OCI-LY7 (cell line): ENCODE data around the gene MAST2. TPM values are rescaled to one million over a fixed set of nuclear protein-coding genes. Genes with fewer than 3 reads are reported as not detected.

Source experiments
- BruUV-seq: library from RNA; stranded (reverse); fragments of 400-500 nt; replicated peaks from 2 replicates; lab custom pipeline; 2021; lab: Mats Ljungman, UMichigan
- CTCF ChIA-PET: fragments of 300-600 bp; sonication (Branson Sonifier 250); formaldehyde crosslinking; loops from one replicate; lab custom pipeline; 2022; ENCODE audit warnings: antibody characterized with exemption; ENCODE audit not compliant: unreplicated experiment; lab: Charles Lee
- POLR2A ChIA-PET: fragments of 300-600 bp; sonication (Branson Sonifier 250); formaldehyde crosslinking; loops from one replicate; lab custom pipeline; 2022; ENCODE audit warnings: antibody characterized with exemption; lab: Charles Lee
- DNase-seq: peaks from one replicate; pipeline ENCODE4 v3.0.0-alpha.2; 2015; ENCODE audit warnings: low spot score
- H2AFZ ChIP-seq: fragments of 200-600 bp; sonication (generic), shearing (Covaris generic); 2 replicates; pipeline ENCODE4 v1.6.1; 2014; ENCODE audit warnings: mild to moderate bottlenecking, antibody characterized with exemption, low read length, moderate library complexity
- H3K27ac ChIP-seq: fragments of 200-600 bp; sonication (generic); 2 replicates; pipeline ENCODE4 v1.5.1; 2014; ENCODE audit warnings: mixed run types, low read depth, mild to moderate bottlenecking, moderate library complexity, low read length, inconsistent platforms; ENCODE audit not compliant: poor library complexity, severe bottlenecking
- H3K36me3 ChIP-seq: fragments of 200-600 bp; sonication (generic); 2 replicates; pipeline ENCODE4 v1.6.1; 2014; ENCODE audit warnings: mild to moderate bottlenecking, antibody characterized with exemption, low read length, moderate library complexity, mixed read lengths; ENCODE audit not compliant: insufficient read depth
- H3K4me1 ChIP-seq: fragments of 200-600 bp; sonication (generic); 2 replicates; pipeline ENCODE4 v1.5.1; 2014; ENCODE audit warnings: mild to moderate bottlenecking, low read length; ENCODE audit not compliant: insufficient read depth, poor library complexity, severe bottlenecking
- H3K4me2 ChIP-seq: fragments of 200-600 bp; sonication (generic); 2 replicates; pipeline ENCODE4 v1.6.1; 2014; ENCODE audit warnings: mild to moderate bottlenecking, low read length
- H3K4me3 ChIP-seq: fragments of 200-600 bp; sonication (generic); 2 replicates; pipeline ENCODE4 v1.5.1; 2014; ENCODE audit warnings: mild to moderate bottlenecking, low read depth, low read length; ENCODE audit not compliant: poor library complexity, severe bottlenecking
- H3K79me2 ChIP-seq: fragments of 200-600 bp; sonication (generic); 2 replicates; pipeline ENCODE4 v1.6.1; 2016; ENCODE audit warnings: low read depth, mild to moderate bottlenecking, low read length, moderate library complexity, mixed read lengths; ENCODE audit not compliant: insufficient read depth
- H3K9me2 ChIP-seq: fragments of 200-600 bp; sonication (generic); 2 replicates; pipeline ENCODE4 v1.6.1; 2016; ENCODE audit warnings: mild to moderate bottlenecking, low read length, mixed read lengths; ENCODE audit not compliant: insufficient read depth
- H3K9me3 ChIP-seq: fragments of 200-600 bp; sonication (generic); 2 replicates; pipeline ENCODE4 v1.6.1; 2014; ENCODE audit warnings: mild to moderate bottlenecking, mixed run types, low read length, mixed read lengths
- H4K20me1 ChIP-seq: fragments of 200-600 bp; sonication (generic); 2 replicates; pipeline ENCODE4 v1.6.1; 2014; ENCODE audit warnings: mild to moderate bottlenecking, antibody characterized with exemption, low read length, moderate library complexity, mixed read lengths; ENCODE audit not compliant: insufficient read depth
- CTCF ChIP-seq: fragments of 200-600 bp; sonication (generic); conservative IDR thresholded peaks from 2 replicates; pipeline ENCODE4 v1.5.1; 2014; ENCODE audit warnings: mild to moderate bottlenecking, antibody characterized with exemption, low read length, moderate library complexity, mixed read lengths
- EZH2phosphoT487 ChIP-seq: fragments of 200-600 bp; sonication (generic); IDR thresholded peaks from 2 replicates; pipeline ENCODE4 v1.6.1; 2018; ENCODE audit warnings: low read depth, borderline replicate concordance, mild to moderate bottlenecking, mixed run types, antibody characterized with exemption, low read length, moderate library complexity, mixed read lengths
- intact Hi-C: fragments of 100-400 bp; cut with micrococcal nuclease; formaldehyde crosslinking; loops from one replicate; pipeline ENCODE4 v1.10.0; 2022; ENCODE audit not compliant: unreplicated experiment
- total RNA-seq, 2 experiments: library from RNA; depleted of rRNA in 1 of 2; stranded (reverse); fragments of >200 nt in 1 of 2; shearing (Covaris generic) in 1 of 2; gene quantifications; 2 replicates each; pipeline ENCODE4 v1.2.3, GENCODE V29; 2014 to 2022

The MAST2 gene
- total RNA-seq, 2 experiments from 2014 or later: 32.1 to 67.2 TPM

- Histone ChIP-seq H3K9me2 (no peaks in the 10 kb centered on the region), H4K20me1 (no peaks in the 10 kb centered on the region), H3K4me3 (no peak overlapping the region), H3K27ac (no peak overlapping the region), H3K4me1 (no peaks in the 10 kb centered on the region), H3K79me2 (no peaks in the 10 kb centered on the region), H3K9me3 (no peaks in the 10 kb centered on the region), H3K4me2 (no peak overlapping the region), H2AFZ (no peak overlapping the region), H3K36me3 (peaks cover 85% of the 10 kb centered on the region)
- intact Hi-C loops: no loop called here
- no TSS peak for BruUV-seq
- POLR2A ChIA-PET: interaction anchor here (0.5 to 1.2 kb wide), 5 partner anchors 8 to 538 kb away, joined by 3 to 5 read pairs (median 3); no protein-coding TSS in a partner anchor
- no peak for DNase-seq
- CTCF ChIA-PET: no interaction called here
- TF ChIP-seq EZH2phosphoT487 (no peak), CTCF (no peak)
Observed at GRCh38 chr1:46030876-46031660, 227.7 kb downstream of the MAST2 start.

DNA sequence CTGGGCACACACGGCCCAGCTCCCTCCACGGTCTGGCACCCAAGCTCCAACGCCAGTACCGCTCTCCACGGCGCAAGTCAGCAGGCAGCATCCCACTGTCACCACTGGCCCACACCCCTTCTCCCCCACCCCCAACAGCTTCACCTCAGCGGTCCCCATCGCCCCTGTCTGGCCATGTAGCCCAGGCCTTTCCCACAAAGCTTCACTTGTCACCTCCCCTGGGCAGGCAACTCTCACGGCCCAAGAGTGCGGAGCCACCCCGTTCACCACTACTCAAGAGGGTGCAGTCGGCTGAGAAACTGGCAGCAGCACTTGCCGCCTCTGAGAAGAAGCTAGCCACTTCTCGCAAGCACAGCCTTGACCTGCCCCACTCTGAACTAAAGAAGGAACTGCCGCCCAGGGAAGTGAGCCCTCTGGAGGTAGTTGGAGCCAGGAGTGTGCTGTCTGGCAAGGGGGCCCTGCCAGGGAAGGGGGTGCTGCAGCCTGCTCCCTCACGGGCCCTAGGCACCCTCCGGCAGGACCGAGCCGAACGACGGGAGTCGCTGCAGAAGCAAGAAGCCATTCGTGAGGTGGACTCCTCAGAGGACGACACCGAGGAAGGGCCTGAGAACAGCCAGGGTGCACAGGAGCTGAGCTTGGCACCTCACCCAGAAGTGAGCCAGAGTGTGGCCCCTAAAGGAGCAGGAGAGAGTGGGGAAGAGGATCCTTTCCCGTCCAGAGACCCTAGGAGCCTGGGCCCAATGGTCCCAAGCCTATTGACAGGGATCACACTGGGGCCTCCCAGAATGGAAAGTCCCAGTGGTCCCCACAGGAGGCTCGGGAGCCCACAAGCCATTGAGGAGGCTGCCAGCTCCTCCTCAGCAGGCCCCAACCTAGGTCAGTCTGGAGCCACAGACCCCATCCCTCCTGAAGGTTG lies 231.4 kb downstream of the MAST2 start:
- H2AFZ ChIP-seq: no peak overlapping the region
- no peak for DNase-seq
- peaks cover 57% of the 10 kb centered on the region for H3K36me3 ChIP-seq
- no peak overlapping the region for H3K4me3 ChIP-seq
- H3K9me2 ChIP-seq: no peaks in the 10 kb centered on the region
- intact Hi-C loops: no loop called here
- no peaks in the 10 kb centered on the region for H3K79me2 ChIP-seq
- POLR2A ChIA-PET: interaction anchor here (0.6 to 1.1 kb wide), 3 partner anchors 70 to 830 kb away, joined by 3 read pairs; no protein-coding TSS in a partner anchor
- no peak overlapping the region for H3K27ac ChIP-seq
- no peaks in the 10 kb centered on the region for H3K9me3 ChIP-seq
- peaks cover 32% of the 10 kb centered on the region for H3K4me1 ChIP-seq
- TF ChIP-seq EZH2phosphoT487: no peak
- no peak for TF ChIP-seq CTCF
- H3K4me2 ChIP-seq: no peak overlapping the region
- H4K20me1 ChIP-seq: no peaks in the 10 kb centered on the region
- CTCF ChIA-PET: no interaction called here
- BruUV-seq: TSS peak; percentile 36
